Measurements from ENCODE around the gene RNASE4. TPM values are rescaled to one million over a fixed set of nuclear protein-coding genes. Genes with fewer than 3 reads are reported as not detected.
A peak's percentile ranks its signal among the peaks of the same experiment; 100 is the strongest.

RNASE4 gene, protein sequence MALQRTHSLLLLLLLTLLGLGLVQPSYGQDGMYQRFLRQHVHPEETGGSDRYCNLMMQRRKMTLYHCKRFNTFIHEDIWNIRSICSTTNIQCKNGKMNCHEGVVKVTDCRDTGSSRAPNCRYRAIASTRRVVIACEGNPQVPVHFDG
- total RNA-seq (2014; rRNA removed) (5.9 and 8.5 TPM in 2 replicates), Bru-seq, nascent RNA (percentile 46 among the genes with signal in this experiment), BruChase-seq, experiment 1, labeled RNA remaining after a 6-hour chase (percentile 57 among the genes with signal in this experiment), BruChase-seq, experiment 2, labeled RNA remaining after a 2-hour chase (percentile 37 among the genes with signal in this experiment)
- long read RNA-seq, transcript RNASE4-203 (2 exons, 2,520 nt): major isoform, 45 of 53 reads
- long read RNA-seq, partial matches to known transcripts: 0 of 53 reads
- long read RNA-seq, other reads (novel, unspliced or antisense): 5 of 53 reads

DNA sequence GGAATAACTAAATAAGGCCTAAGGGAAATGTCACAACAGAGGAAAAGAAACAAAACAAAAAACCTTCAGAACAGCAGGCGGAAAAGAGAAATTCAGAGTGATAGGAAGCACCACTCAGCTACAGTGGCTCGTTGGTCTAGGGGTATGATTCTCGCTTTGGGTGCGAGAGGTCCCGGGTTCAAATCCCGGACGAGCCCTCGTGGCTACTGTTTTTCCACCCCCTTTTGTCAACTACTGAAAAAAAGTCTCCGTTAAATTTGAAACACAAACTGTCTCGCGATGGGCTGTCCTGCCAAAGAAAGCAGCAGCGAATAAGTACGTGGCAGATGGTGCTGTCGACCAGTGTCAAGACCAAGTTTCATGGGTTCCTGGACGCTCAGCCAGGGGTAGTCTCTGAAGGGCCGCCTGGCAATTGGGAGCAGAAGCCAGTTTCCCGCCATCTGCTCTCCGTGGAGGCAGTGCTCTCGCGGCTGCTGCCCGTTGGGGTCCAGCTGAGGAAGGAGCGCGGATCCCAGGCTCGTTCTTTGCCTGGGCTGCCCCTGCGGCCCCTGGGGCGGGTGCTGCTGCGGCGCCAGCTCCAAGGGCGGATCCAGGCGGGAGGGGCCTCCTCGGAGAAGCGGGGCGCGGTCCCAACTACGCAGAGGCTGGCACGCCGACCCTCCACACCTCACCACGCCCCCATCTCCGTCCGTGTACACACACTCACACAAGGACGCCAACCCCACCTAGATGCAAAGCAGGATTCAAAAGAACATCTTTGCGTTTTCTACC, at the start of gene RNASE4:
TSS of gene RNASE4 (plus strand) at position 670 of the 771 bp plus-strand sequence. CDS start 14,812 bp downstream, outside the sequence.
- H3F3A ChIP-seq (ENCODE audit: low read length, unreplicated experiment): no peaks in the 10 kb centered on the region
- H3K36me3 ChIP-seq (ENCODE audit: low read depth, low read length): no peaks in the 10 kb centered on the region
- peak; percentile 88 for DNase-seq
- H2AFZ ChIP-seq (ENCODE audit: low read length): peak within 1 kb of the TSS; percentile 93
- H3K4me2 ChIP-seq (ENCODE audit: low read length): peak within 1 kb of the TSS; percentile 94
- H3K27me3 ChIP-seq (ENCODE audit: low read length): no peaks in the 10 kb centered on the region
- ATAC-seq: peak; percentile 32
- TF ChIP-seq EZH2phosphoT487 (IDR thresholded peaks at IDR 0.05; ENCODE audit: borderline replicate concordance, low read length): no peak
- TF ChIP-seq EZH2 (IDR thresholded peaks at IDR 0.05; ENCODE audit: low read length, unreplicated experiment): no peak
- TF ChIP-seq, protein P1, sequence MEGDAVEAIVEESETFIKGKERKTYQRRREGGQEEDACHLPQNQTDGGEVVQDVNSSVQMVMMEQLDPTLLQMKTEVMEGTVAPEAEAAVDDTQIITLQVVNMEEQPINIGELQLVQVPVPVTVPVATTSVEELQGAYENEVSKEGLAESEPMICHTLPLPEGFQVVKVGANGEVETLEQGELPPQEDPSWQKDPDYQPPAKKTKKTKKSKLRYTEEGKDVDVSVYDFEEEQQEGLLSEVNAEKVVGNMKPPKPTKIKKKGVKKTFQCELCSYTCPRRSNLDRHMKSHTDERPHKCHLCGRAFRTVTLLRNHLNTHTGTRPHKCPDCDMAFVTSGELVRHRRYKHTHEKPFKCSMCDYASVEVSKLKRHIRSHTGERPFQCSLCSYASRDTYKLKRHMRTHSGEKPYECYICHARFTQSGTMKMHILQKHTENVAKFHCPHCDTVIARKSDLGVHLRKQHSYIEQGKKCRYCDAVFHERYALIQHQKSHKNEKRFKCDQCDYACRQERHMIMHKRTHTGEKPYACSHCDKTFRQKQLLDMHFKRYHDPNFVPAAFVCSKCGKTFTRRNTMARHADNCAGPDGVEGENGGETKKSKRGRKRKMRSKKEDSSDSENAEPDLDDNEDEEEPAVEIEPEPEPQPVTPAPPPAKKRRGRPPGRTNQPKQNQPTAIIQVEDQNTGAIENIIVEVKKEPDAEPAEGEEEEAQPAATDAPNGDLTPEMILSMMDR (conservative IDR thresholded peaks at IDR 0.05; ENCODE audit: low read depth, low read length): no peak
- peak within 1 kb of the TSS; percentile 85 for H3K4me3 ChIP-seq (ENCODE audit: low read length)
- CTCF ChIA-PET: interaction anchor here (0.5 kb wide), 1 partner anchor 814 kb away, joined by 3 read pairs; no protein-coding TSS in a partner anchor
- peaks cover 25% of the 10 kb centered on the region for H3K4me1 ChIP-seq (ENCODE audit: insufficient read depth, low read length)
- H3K9me2 ChIP-seq (replicated peaks; ENCODE audit: low read length): no peaks in the 10 kb centered on the region
- POLR2A ChIA-PET (ENCODE audit: unreplicated experiment): no interaction called here
- H3K9ac ChIP-seq (ENCODE audit: low read length): peak within 1 kb of the TSS; percentile 88
- H3K27ac ChIP-seq (ENCODE audit: low read length): peak within 1 kb of the TSS; percentile 80
- no peaks in the 10 kb centered on the region for H3K9me3 ChIP-seq (ENCODE audit: low read length)
- no peaks in the 10 kb centered on the region for H3K79me2 ChIP-seq (ENCODE audit: low read length)
- no peaks in the 10 kb centered on the region for H4K20me1 ChIP-seq (ENCODE audit: low read length)
- no TSS peak for BruUV-seq (replicated peaks)
- intact Hi-C loops (cut with micrococcal nuclease): loop anchor here (1.0 to 2.0 kb wide), 2 partner anchors 71 to 223 kb away; partner anchors contain the start of gene PIP4P1

DNA sequence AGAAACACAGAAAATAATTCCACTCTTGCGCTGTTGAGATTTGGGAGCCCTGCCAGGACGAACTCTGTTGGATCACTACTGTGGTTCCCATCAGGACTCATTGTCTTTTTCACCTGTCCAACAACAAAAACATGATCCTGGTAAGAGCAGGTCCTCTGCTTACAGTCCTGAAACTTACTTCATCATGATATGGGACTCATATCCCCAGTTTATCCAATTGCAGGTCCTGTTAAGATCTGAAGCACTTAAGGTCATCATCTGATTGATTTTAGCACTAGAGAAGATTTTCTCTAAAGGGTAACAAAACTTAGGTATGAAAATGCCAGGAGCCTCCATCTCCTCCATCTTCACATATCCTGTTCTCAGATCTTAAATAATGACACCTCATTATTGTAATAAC, 42.8 kb upstream of the RNASE4 start, which contains the start of gene OR6S1:
TSS of gene OR6S1 (minus strand) at position 101 of the 400 bp plus-strand sequence. CDS start at position 101, 0 bp downstream.
- no peaks in the 10 kb centered on the region for H3K9me2 ChIP-seq (replicated peaks; ENCODE audit: low read length)
- POLR2A ChIA-PET (ENCODE audit: unreplicated experiment): no interaction called here
- intact Hi-C loops (cut with micrococcal nuclease): no loop called here
- H3K27me3 ChIP-seq (ENCODE audit: low read length): peaks cover 23% of the 10 kb centered on the region
- no peak for TF ChIP-seq EZH2phosphoT487 (IDR thresholded peaks at IDR 0.05; ENCODE audit: borderline replicate concordance, low read length)
- TF ChIP-seq, protein P1 (conservative IDR thresholded peaks at IDR 0.05; ENCODE audit: low read depth, low read length): no peak
- TF ChIP-seq EZH2 (IDR thresholded peaks at IDR 0.05; ENCODE audit: low read length, unreplicated experiment): no peak
- no peaks in the 10 kb centered on the region for H3F3A ChIP-seq (ENCODE audit: low read length, unreplicated experiment)
- DNase-seq (no peak), ATAC-seq (no peak)
- no peak within 1 kb of the TSS for H3K27ac ChIP-seq (ENCODE audit: low read length)
- no peaks in the 10 kb centered on the region for H3K79me2 ChIP-seq (ENCODE audit: low read length)
- H2AFZ ChIP-seq (ENCODE audit: low read length): no peak within 1 kb of the TSS
- no peak within 1 kb of the TSS for H3K4me2 ChIP-seq (ENCODE audit: low read length)
- H3K36me3 ChIP-seq (ENCODE audit: low read depth, low read length): no peaks in the 10 kb centered on the region
- CTCF ChIA-PET: no interaction called here
- H4K20me1 ChIP-seq (ENCODE audit: low read length): no peaks in the 10 kb centered on the region
- H3K4me3 ChIP-seq (ENCODE audit: low read length): no peak within 1 kb of the TSS
- no TSS peak for BruUV-seq (replicated peaks)
- H3K4me1 ChIP-seq (ENCODE audit: insufficient read depth, low read length): no peaks in the 10 kb centered on the region
- no peak within 1 kb of the TSS for H3K9ac ChIP-seq (ENCODE audit: low read length)
- H3K9me3 ChIP-seq (ENCODE audit: low read length): no peaks in the 10 kb centered on the region

Measured in PC-3 (cell line).